ENCODE data around the gene DZIP1.

DNA sequence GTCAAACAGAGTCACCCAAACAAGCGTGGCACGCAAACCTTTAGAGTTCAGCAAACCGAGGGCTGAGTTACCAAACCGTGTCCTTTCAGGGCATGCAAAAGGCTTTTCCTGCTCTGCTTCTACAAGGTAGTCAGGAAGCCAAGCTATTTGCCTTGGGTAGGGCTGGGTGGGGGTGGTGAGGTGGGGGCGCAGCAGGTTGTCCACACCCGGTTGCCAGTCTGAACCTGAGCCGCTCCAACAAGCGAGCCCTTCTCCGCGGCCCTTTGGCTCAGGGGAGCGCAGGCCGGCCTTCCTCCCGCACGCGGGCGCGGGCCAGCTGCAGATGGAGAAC lies 92.3 kb downstream of the DZIP1 start:
- TF ChIP-seq CTCF (IDR thresholded peaks at IDR 0.05) (no peak), POLR2A (IDR thresholded peaks at IDR 0.05) (no peak)
